ENCODE measurements around the gene COLEC11.

COLEC11 gene

GRCh38 chr2:3672861-3673678 lies 78.2 kb downstream of the COLEC11 start:
- no peak for DNase-seq (ENCODE audit: low read depth in 2 of 2)

- DNase-seq (ENCODE audit: low read depth in 2 of 2): no peak
Measured at GRCh38 chr2:3674066-3674845, 79.3 kb downstream of the COLEC11 start.

- DNase-seq (ENCODE audit: low read depth in 2 of 2): no peak
Measured at GRCh38 chr2:3675687-3676086, 80.8 kb downstream of the COLEC11 start.

GRCh38 chr2:3677436-3677835 lies 82.5 kb downstream of the COLEC11 start:
- no peak for DNase-seq (ENCODE audit: low read depth in 2 of 2)

- no peak for DNase-seq (ENCODE audit: low read depth in 2 of 2)
Measured at GRCh38 chr2:3678212-3678611, 83.3 kb downstream of the COLEC11 start.

GRCh38 chr2:3679180-3679579 lies 84.3 kb downstream of the COLEC11 start:
- no peak for DNase-seq (ENCODE audit: low read depth in 2 of 2)

- DNase-seq (ENCODE audit: low read depth in 2 of 2): no peak
Measured at GRCh38 chr2:3679616-3680393, 84.9 kb downstream of the COLEC11 start.

- DNase-seq (ENCODE audit: low read depth in 2 of 2): no peak
Measured at GRCh38 chr2:3680548-3681345, 85.8 kb downstream of the COLEC11 start.

- DNase-seq (ENCODE audit: low read depth in 2 of 2): no peak
Measured at GRCh38 chr2:3681625-3682024, 86.7 kb downstream of the COLEC11 start.

- DNase-seq (ENCODE audit: low read depth in 2 of 2): no peak
Measured at GRCh38 chr2:3682811-3683210, 87.9 kb downstream of the COLEC11 start.

GRCh38 chr2:3683748-3684454 lies 89.0 kb downstream of the COLEC11 start:
- no peak for DNase-seq (ENCODE audit: low read depth in 2 of 2)

GRCh38 chr2:3689998-3690748 lies 95.3 kb downstream of the COLEC11 start:
- no peak for DNase-seq (ENCODE audit: low read depth in 2 of 2)

GRCh38 chr2:3692375-3692774 lies 97.5 kb downstream of the COLEC11 start:
- DNase-seq (ENCODE audit: low read depth in 2 of 2): no peak

All from fibroblast of skin of left biceps (primary cell).